ENCODE measurements around the gene NFRKB. TPM values are rescaled to one million over a fixed set of nuclear protein-coding genes. Genes with fewer than 3 reads are reported as not detected.
"Not testable (repeated sequence)": the region's sequence is repeated elsewhere in the genome, so short reads cannot be mapped to it uniquely, and the experiment has no call there.

Gene NFRKB
- total RNA-seq, 1 donor from 2014 or later: 42.6 TPM

- Mint-ChIP-seq H3K4me3 (ENCODE audit: low read depth) (no peak overlapping the region), H3K36me3 (ENCODE audit: low read depth) (no peaks in the 10 kb centered on the region), H3K9me3 (no peaks in the 10 kb centered on the region), H3K27ac (no peak overlapping the region), H3K4me1 (ENCODE audit: low read depth) (peaks cover 23% of the 10 kb centered on the region), H3K27me3 (ENCODE audit: low read depth) (no peaks in the 10 kb centered on the region)
- intact Hi-C loops (cut with micrococcal nuclease): no loop called here
- no peak for DNase-seq (ENCODE audit: low spot score)
Observed at GRCh38 chr11:129852125-129852740, 43.1 kb downstream of the NFRKB start.

GRCh38 chr11:129849447-129850130, 45.8 kb downstream of the NFRKB start:
- intact Hi-C loops (cut with micrococcal nuclease): no loop called here
- H3K27me3 Mint-ChIP-seq (ENCODE audit: low read depth): no peaks in the 10 kb centered on the region
- no peak for DNase-seq (ENCODE audit: low spot score)
- H3K36me3 Mint-ChIP-seq (ENCODE audit: low read depth): no peaks in the 10 kb centered on the region
- H3K9me3 Mint-ChIP-seq: no peaks in the 10 kb centered on the region
- peaks cover 30% of the 10 kb centered on the region for H3K4me1 Mint-ChIP-seq (ENCODE audit: low read depth)
- no peak overlapping the region for H3K4me3 Mint-ChIP-seq (ENCODE audit: low read depth)
- H3K27ac Mint-ChIP-seq: no peak overlapping the region

- intact Hi-C loops (cut with micrococcal nuclease): not testable (repeated sequence)
Observed at GRCh38 chr11:129847361-129847760, 48.0 kb downstream of the NFRKB start.

GRCh38 chr11:129846508-129847335, 48.7 kb downstream of the NFRKB start:
- intact Hi-C loops (cut with micrococcal nuclease): no loop called here
- Mint-ChIP-seq H3K9me3 (peaks cover 9% of the 10 kb centered on the region), H3K4me3 (ENCODE audit: low read depth) (no peak overlapping the region), H3K36me3 (ENCODE audit: low read depth) (peaks cover 2% of the 10 kb centered on the region), H3K4me1 (ENCODE audit: low read depth) (peaks cover 19% of the 10 kb centered on the region), H3K27ac (peak overlapping the region; percentile 56), H3K27me3 (ENCODE audit: low read depth) (peaks cover 5% of the 10 kb centered on the region)
- no peak for DNase-seq (ENCODE audit: low spot score)

More at GRCh38 chr11:129847361-129847760, 48.0 kb downstream of the NFRKB start:
- H3K9me3 Mint-ChIP-seq; H3K27ac Mint-ChIP-seq; H3K27me3 Mint-ChIP-seq (ENCODE audit: low read depth); DNase-seq (ENCODE audit: low spot score); H3K36me3 Mint-ChIP-seq (ENCODE audit: low read depth); H3K4me3 Mint-ChIP-seq (ENCODE audit: low read depth): not testable (repeated sequence)
- peaks cover 14% of the 10 kb centered on the region for H3K4me1 Mint-ChIP-seq (ENCODE audit: low read depth)

Other genes starting within 250 kb of the NFRKB start
- gene TMEM45B, start 79.7 kb downstream of the NFRKB start, total RNA-seq: 0.27 and 0.39 TPM in 2 replicates
- gene PRDM10, start 107.3 kb upstream of the NFRKB start, total RNA-seq: 15.3 and 15.5 TPM in 2 replicates
- gene APLP2, start 174.3 kb upstream of the NFRKB start, total RNA-seq: 54.6 and 57.2 TPM in 2 replicates

Data from activated T-helper 2 cell treated with anti-CD3 and anti-CD28 coated beads, Interferon-gamma antibody, Interleukin-2, Interleukin-4, amounts not matched to agents 10 μg/mL and 5 μg/mL and 100 μg/mL, durations not matched to agents 14 hours and 24 hours and 36 hours (primary cell).